Activated T-helper 17 cell treated with anti-CD3 and anti-CD28 coated beads, Interleukin-2, amount 50 U/mL, for 72 hours (primary cell): ENCODE results near the gene DIAPH3. TPM values are rescaled to one million over a fixed set of nuclear protein-coding genes. Genes with fewer than 3 reads are reported as not detected.

ENCODE experiments used
- ATAC-seq: fragments of 150-1000 bp; cut with Tn5 transposase; replicated peaks from 2 replicates; pipeline ENCODE4 v1.10.0; 2021; ENCODE audit warnings: mild to moderate bottlenecking, moderate library complexity
- H3K27ac Mint-ChIP-seq: one replicate; pipeline ENCODE4 v1.8.0; 2022; ENCODE audit warnings: mixed read lengths
- H3K27me3 Mint-ChIP-seq: one replicate; pipeline ENCODE4 v1.8.0; 2022; ENCODE audit warnings: mixed read lengths
- H3K36me3 Mint-ChIP-seq: one replicate; pipeline ENCODE4 v1.8.0; 2022; ENCODE audit warnings: low read depth, mild to moderate bottlenecking, mixed read lengths
- H3K4me1 Mint-ChIP-seq: one replicate; pipeline ENCODE4 v1.8.0; 2022; ENCODE audit warnings: mixed read lengths
- H3K4me3 Mint-ChIP-seq: one replicate; pipeline ENCODE4 v1.8.0; 2022; ENCODE audit warnings: mild to moderate bottlenecking, mixed read lengths
- H3K9me3 Mint-ChIP-seq: one replicate; pipeline ENCODE4 v1.8.0; 2022; ENCODE audit warnings: mixed read lengths
- total RNA-seq, 2 donors: library from RNA; stranded (reverse); gene quantifications; one replicate each; pipeline ENCODE4 v1.2.3, GENCODE V29; 2022

Gene DIAPH3
- total RNA-seq, 2 donors from 2014 or later, result 23.8 to 31.0 TPM

DNA sequence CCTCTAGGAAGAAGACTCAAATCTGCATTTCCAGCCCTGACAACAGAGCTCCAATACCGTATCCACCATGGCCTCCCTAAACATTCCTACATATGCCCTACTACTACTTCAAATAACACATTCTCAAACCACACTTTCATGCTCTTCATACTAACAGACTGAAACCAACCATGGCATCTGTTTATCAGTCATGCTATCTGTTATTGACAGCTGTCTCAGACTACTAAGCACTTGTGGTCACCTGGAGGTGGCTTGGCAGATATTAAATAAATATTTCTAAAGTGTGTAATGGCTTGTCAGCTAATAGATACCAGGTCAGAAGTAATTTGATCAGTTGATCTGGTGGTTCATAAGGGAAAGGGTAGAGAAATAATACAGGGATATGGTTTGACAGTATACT, 489.1 kb downstream of the DIAPH3 start:
- Mint-ChIP-seq H3K4me1 (no peaks in the 10 kb centered on the region), H3K4me3 (no peak overlapping the region), H3K27me3 (no peaks in the 10 kb centered on the region), H3K27ac (no peak overlapping the region), H3K36me3 (no peaks in the 10 kb centered on the region), H3K9me3 (no peaks in the 10 kb centered on the region)
- no peak for ATAC-seq

DNA sequence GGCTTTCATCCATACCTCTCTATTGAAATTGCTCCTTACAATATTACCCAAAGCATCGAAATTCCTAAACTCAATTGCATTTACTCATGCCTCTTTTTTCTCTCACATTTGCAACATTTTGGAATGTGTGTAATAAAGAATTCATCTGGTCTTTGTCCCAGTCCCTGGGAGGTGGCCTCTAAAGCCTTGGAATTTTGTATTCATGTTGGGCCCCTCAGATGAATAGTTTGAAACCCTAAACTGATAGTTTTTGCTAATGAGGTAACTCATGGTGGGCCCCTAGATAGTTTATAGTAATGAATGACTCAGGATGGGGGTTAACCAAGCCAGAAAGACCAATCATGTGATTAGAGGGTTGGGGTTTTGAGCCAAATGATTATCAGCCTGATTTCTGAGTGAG, 490.4 kb downstream of the DIAPH3 start:
- no peak for ATAC-seq
- no peak overlapping the region for H3K4me3 Mint-ChIP-seq
- H3K27ac Mint-ChIP-seq, result no peak overlapping the region
- H3K4me1 Mint-ChIP-seq, result no peaks in the 10 kb centered on the region
- no peaks in the 10 kb centered on the region for H3K36me3 Mint-ChIP-seq
- H3K27me3 Mint-ChIP-seq, result no peaks in the 10 kb centered on the region
- H3K9me3 Mint-ChIP-seq, result no peaks in the 10 kb centered on the region

DNA sequence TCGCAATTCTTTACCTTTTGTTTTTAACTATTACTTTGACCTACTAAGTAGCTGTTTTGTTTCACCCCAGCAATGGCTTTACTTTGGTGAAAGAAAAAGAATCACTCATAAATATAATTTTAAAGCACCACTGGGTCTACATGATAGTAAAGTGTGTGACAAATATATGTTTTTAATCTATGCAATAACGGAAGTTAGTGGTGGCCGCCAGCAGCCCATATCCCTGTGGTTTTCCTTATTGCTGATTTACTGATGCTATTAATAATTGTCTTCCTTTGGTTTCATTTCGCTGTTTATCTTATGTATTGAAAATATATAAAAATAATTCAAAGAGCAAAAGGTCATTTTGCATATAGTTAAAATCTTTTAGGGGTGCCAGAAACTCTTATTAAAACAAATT, 491.3 kb downstream of the DIAPH3 start:
- no peaks in the 10 kb centered on the region for H3K27me3 Mint-ChIP-seq
- H3K9me3 Mint-ChIP-seq, result no peaks in the 10 kb centered on the region
- H3K4me3 Mint-ChIP-seq, result no peak overlapping the region
- no peak overlapping the region for H3K27ac Mint-ChIP-seq
- no peaks in the 10 kb centered on the region for H3K36me3 Mint-ChIP-seq
- ATAC-seq, result no peak
- H3K4me1 Mint-ChIP-seq, result no peaks in the 10 kb centered on the region

DNA sequence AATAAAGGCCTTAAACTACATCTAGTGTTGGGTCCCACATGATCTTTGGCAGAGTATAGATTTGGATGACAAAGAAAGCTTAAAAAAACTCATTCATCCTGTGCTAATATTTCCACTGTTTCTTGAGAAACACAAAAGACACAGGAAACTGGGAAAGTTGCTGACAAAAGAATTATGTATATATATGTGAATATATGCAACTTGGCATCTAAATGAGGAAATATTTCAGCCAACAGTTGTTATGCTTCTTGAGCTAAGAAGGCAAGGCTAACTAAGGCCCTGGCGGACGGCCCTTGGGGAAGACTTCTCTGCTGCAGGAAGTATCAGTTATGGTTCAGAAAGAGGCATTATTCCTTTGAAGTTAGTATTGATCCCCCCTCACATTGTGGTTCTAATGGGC, 491.8 kb downstream of the DIAPH3 start:
- ATAC-seq, result no peak
- H3K36me3 Mint-ChIP-seq, result no peaks in the 10 kb centered on the region
- H3K27ac Mint-ChIP-seq, result no peak overlapping the region
- H3K4me3 Mint-ChIP-seq, result no peak overlapping the region
- H3K9me3 Mint-ChIP-seq, result no peaks in the 10 kb centered on the region
- no peaks in the 10 kb centered on the region for H3K4me1 Mint-ChIP-seq
- no peaks in the 10 kb centered on the region for H3K27me3 Mint-ChIP-seq

DNA sequence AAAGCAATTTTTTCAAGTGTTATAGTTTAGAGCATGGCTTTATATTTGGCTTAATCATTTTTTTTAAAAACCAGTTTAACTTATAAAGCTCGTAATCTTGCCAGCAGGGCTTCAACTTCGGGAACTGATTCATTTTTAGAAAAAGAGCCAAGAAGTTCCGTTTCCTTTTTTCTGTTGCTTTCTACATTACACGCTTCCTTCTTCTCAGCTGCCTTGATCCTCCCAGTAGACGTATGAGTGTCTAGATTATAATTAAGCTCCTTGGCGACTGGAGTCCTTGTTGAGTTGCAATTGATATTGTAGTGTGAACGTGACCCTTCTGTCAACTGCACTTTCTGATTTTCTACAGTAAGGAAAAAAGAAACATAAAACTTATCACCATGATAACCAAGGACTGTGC, 497.2 kb downstream of the DIAPH3 start:
- H3K4me3 Mint-ChIP-seq, result no peak overlapping the region
- H3K27me3 Mint-ChIP-seq, result no peaks in the 10 kb centered on the region
- no peaks in the 10 kb centered on the region for H3K4me1 Mint-ChIP-seq
- H3K9me3 Mint-ChIP-seq, result no peaks in the 10 kb centered on the region
- no peak for ATAC-seq
- no peaks in the 10 kb centered on the region for H3K36me3 Mint-ChIP-seq
- H3K27ac Mint-ChIP-seq, result no peak overlapping the region

DNA sequence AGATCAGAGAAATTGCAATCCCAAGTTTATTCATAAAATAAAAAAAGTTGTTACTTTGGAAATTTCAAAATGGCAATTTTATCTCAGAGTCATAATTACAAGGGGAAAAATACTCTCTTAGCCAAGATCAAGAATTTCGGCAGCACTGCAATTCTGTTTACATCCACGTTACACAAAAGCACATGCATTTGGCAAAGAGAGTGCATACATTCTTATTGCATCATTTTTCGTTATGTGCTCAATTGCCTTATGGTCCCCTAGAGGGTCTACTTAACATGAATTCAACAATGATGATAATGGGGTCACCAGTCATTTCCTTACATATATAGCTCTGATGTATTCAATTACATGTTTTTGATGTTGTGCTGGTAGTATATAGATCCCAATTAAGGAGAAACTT, 498.0 kb downstream of the DIAPH3 start:
- Mint-ChIP-seq H3K4me1 (no peaks in the 10 kb centered on the region), H3K27me3 (no peaks in the 10 kb centered on the region), H3K9me3 (no peaks in the 10 kb centered on the region), H3K27ac (no peak overlapping the region), H3K4me3 (no peak overlapping the region), H3K36me3 (no peaks in the 10 kb centered on the region)
- ATAC-seq, result no peak

DNA sequence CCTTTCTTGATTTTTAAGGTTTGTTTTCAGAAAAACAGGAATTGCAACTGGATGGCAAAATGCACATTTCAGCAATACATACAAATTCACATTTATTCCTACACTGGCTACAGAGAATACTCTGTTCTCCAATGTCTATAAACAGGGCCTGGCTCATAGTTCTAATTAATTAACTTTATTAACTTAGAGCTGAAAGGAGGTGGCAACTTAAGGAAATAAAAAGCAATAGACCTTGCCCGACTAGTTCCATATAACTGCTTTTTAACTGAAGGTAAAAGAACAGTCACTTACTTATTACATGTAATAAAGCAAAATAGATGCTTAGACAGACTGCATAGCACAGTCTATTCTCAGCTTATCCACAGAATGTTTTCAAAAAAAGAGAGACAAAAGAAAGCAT, 498.5 kb downstream of the DIAPH3 start:
- Mint-ChIP-seq H3K27ac (no peak overlapping the region), H3K27me3 (no peaks in the 10 kb centered on the region), H3K4me3 (no peak overlapping the region), H3K9me3 (no peaks in the 10 kb centered on the region), H3K4me1 (no peaks in the 10 kb centered on the region), H3K36me3 (no peaks in the 10 kb centered on the region)
- no peak for ATAC-seq

DNA sequence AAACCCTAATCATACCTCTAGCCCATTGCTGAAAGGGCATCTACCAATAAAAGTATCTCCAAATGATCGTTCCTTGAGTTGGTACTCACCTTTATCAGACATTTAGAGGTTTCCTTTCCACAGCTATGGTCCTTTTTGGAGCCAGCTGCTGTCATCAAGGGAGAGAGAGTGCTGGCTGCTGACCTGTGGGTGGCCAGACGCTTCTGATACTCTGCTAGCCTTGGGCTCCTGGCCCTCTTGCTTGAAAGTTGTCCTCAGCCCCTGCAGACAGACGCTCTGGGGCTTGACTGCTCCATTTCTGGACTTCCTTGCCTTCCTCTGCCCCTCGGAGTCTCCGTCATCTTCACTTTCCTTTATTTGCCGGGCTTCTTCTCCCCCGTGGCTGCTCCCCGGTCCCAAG, 499.1 kb downstream of the DIAPH3 start:
- no peaks in the 10 kb centered on the region for H3K27me3 Mint-ChIP-seq
- H3K27ac Mint-ChIP-seq, result no peak overlapping the region
- no peaks in the 10 kb centered on the region for H3K36me3 Mint-ChIP-seq
- H3K4me1 Mint-ChIP-seq, result no peaks in the 10 kb centered on the region
- no peak for ATAC-seq
- no peaks in the 10 kb centered on the region for H3K9me3 Mint-ChIP-seq
- H3K4me3 Mint-ChIP-seq, result no peak overlapping the region

DNA sequence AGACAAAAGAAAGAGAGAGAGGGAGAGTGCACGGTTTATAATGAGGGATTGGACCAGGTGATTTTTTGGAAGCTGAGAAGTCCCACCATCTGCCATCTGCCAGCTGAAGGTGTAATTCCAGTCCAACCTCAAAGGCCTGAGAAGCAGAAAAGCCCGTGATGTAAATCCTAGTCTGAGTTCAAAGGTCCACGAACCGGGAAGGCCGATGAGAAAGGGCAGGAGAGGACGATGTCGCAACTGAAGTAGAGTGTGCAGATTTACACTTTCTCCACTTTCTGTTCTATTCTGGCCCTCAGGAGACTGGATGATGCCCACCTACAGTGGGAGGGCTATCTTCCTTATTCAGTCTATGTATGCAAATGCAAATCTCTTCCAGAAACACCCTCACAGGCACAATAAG, 500.0 kb downstream of the DIAPH3 start:
- no peak overlapping the region for H3K27ac Mint-ChIP-seq
- H3K9me3 Mint-ChIP-seq, result no peaks in the 10 kb centered on the region
- H3K27me3 Mint-ChIP-seq, result no peaks in the 10 kb centered on the region
- H3K4me3 Mint-ChIP-seq, result no peak overlapping the region
- ATAC-seq, result no peak
- no peaks in the 10 kb centered on the region for H3K36me3 Mint-ChIP-seq
- H3K4me1 Mint-ChIP-seq, result no peaks in the 10 kb centered on the region

DNA sequence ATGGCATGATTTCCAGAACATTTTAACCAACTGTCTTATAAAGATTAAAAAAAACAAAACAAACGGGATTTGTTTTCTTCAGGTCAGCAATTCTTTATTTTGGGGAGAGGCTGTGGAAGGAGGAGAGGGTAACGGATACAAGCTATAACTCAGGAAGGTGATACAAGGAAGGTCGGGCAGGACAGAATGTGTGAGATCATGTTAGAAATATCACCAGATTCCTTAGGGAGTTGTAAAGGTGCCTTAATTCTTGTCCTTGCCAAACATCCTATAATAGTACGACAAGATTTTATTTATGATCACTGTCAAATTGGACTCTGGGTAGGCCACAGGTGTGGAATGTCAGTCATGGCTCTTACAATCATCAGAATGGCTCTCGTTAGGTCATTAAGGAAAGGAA, 503.1 kb downstream of the DIAPH3 start:
- H3K36me3 Mint-ChIP-seq, result no peaks in the 10 kb centered on the region
- H3K9me3 Mint-ChIP-seq, result no peaks in the 10 kb centered on the region
- no peak for ATAC-seq
- no peaks in the 10 kb centered on the region for H3K4me1 Mint-ChIP-seq
- H3K27ac Mint-ChIP-seq, result no peak overlapping the region
- no peaks in the 10 kb centered on the region for H3K27me3 Mint-ChIP-seq
- H3K4me3 Mint-ChIP-seq, result no peak overlapping the region

DNA sequence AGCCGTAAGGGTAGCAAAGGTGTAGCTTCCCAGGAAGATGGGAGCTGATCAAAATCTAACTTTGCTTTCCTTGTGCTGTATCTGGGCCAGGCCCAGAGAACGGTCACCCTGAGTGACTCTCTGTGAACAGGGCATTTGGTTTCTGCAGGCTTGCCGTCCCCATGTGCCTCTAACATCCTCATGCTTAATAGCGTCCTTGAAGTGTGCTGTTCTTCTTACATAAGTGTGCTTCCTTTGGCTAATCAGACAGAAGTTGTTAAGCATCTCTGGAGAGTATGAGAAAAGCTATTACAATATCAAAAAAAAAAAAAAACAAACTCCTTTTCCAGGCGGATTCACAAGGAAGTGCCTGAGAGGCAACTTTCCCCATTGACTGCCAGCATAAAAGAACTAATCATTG, 503.7 kb downstream of the DIAPH3 start:
- no peak for ATAC-seq
- Mint-ChIP-seq H3K27ac (no peak overlapping the region), H3K27me3 (no peaks in the 10 kb centered on the region), H3K36me3 (no peaks in the 10 kb centered on the region), H3K4me1 (no peaks in the 10 kb centered on the region), H3K4me3 (no peak overlapping the region), H3K9me3 (no peaks in the 10 kb centered on the region)

DNA sequence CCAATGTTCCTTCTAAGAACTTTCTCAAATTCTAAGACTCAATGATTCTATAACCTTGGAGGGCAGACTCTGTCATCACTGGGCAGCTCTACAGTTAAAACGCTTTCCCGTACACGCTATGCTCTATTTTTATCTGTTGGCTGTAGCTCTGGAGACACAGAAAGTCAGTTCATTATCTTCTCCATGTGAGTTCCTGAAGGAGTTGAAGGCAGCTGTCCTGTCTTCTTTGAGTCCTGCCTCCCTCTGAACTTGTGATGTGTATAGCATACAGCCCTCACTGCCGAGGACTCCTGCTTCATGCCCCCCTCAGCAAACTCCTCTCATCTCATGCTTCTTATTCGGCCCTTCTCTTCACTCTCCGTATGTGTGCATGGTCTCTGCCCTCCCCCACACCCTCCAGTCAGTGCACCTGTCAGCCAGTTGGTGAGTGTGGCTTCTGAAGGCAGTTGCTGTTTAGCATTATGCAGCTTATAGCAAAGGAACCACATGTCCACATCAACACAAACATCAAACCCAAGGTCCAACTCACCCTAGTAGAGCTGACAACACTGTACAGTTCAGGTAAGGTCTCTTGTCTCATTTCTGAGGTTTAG, 504.9 kb downstream of the DIAPH3 start:
- H3K4me1 Mint-ChIP-seq, result no peaks in the 10 kb centered on the region
- H3K9me3 Mint-ChIP-seq, result no peaks in the 10 kb centered on the region

DNA sequence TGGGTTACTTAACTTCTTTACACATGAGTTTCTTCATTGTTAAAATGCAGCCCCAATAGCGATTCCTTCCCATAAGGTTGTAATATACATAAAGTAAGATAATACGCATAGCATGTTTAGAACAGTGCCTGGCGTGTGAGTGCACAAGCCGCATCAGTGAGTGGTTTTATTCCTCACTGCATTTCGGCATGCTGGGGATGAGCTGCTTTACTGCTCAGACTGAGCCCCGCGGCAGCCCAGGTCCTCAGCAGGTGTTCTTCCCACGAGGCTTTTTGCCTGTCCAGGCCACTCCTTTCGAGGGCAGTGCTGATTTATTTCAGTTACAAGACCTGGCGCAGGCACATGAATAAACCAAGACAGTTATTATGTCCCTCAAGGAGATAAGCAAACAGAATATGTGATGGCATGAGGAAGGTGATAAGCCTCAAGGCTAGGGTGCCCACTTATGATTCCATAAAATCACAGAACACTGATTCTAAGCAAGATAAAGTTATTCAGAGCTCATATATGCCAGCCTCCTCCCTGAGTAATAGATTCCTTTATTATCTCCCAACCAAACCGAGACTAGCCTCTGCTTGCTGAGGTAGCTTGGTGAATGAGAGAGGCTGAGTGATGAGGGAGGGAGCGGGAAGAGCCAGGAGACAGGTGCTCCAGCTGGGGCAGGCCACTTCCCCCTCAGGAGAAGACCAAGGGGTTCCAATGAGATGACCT, 505.5 kb downstream of the DIAPH3 start:
- H3K9me3 Mint-ChIP-seq, result no peaks in the 10 kb centered on the region
- H3K27ac Mint-ChIP-seq, result no peak overlapping the region
- no peaks in the 10 kb centered on the region for H3K27me3 Mint-ChIP-seq
- no peak for ATAC-seq
- H3K36me3 Mint-ChIP-seq, result no peaks in the 10 kb centered on the region
- no peaks in the 10 kb centered on the region for H3K4me1 Mint-ChIP-seq
- H3K4me3 Mint-ChIP-seq, result no peak overlapping the region

More for the DNA sequence above, 504.9 kb downstream of the DIAPH3 start:
- ATAC-seq, result no peak
- no peaks in the 10 kb centered on the region for H3K36me3 Mint-ChIP-seq
- no peaks in the 10 kb centered on the region for H3K27me3 Mint-ChIP-seq
- H3K27ac Mint-ChIP-seq, result no peak overlapping the region
- no peak overlapping the region for H3K4me3 Mint-ChIP-seq

DNA sequence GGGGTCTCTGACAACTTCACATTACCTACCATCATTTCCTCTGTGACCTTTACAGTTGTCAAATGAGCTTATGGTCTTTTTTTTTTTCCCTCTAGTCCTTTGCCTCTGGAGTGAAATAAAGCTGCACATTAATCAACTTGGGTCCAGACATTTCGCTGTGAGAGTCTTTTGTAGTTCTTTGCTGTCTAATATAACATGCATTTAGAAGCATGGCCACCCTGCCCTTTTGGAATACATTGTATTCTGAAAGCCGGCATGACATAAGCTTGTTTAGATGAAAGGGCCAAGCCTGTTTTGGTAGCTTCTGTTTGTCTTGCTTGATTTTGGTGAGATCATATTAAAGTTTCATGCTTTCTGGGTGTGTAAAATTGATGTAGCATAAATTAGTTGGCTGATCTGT, 509.8 kb downstream of the DIAPH3 start:
- no peaks in the 10 kb centered on the region for H3K27me3 Mint-ChIP-seq
- H3K4me1 Mint-ChIP-seq, result no peaks in the 10 kb centered on the region
- H3K9me3 Mint-ChIP-seq, result no peaks in the 10 kb centered on the region
- no peak overlapping the region for H3K27ac Mint-ChIP-seq
- no peaks in the 10 kb centered on the region for H3K36me3 Mint-ChIP-seq
- no peak for ATAC-seq
- no peak overlapping the region for H3K4me3 Mint-ChIP-seq

DNA sequence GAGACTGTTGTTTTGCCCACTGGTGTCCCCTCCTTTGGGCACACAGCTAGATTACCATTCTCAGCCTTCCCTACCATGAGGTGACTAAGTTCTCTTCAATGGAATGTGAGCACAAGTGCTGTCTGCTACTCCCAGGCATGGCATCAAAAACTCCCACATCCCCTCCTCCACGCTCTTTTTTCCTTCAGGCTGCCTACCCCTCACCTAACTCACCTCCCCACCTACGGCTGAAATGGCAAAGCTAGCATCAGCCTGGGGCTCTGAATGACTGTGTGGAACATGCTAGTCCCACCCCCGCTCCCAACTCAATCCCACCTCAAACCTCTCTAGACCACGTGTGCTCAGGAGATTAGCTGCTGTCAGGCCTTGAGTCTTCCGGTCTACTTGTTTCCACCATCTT, 512.2 kb downstream of the DIAPH3 start:
- Mint-ChIP-seq H3K36me3 (no peaks in the 10 kb centered on the region), H3K9me3 (no peaks in the 10 kb centered on the region), H3K27ac (no peak overlapping the region), H3K27me3 (no peaks in the 10 kb centered on the region), H3K4me3 (no peak overlapping the region), H3K4me1 (no peaks in the 10 kb centered on the region)
- no peak for ATAC-seq
